HUES6 (cell line): ENCODE data around the gene CPE.
A peak's percentile ranks its signal among the peaks of the same experiment; 100 is the strongest.
"Not testable (repeated sequence)": the region's sequence is repeated elsewhere in the genome, so short reads cannot be mapped to it uniquely, and the experiment has no call there.

Source experiments
- H3K27ac ChIP-seq: 2 replicates; pipeline ENCODE4 v1.7.0; 2013; ENCODE audit warnings: low read depth, mild to moderate bottlenecking, low read length, inconsistent platforms
- H3K27me3 ChIP-seq: 2 replicates; pipeline ENCODE4 v1.6.1; 2013; ENCODE audit warnings: low read length; ENCODE audit not compliant: control insufficient read depth, insufficient read depth
- H3K36me3 ChIP-seq: 2 replicates; pipeline ENCODE4 v1.6.1; 2013; ENCODE audit warnings: low read length; ENCODE audit not compliant: control insufficient read depth, insufficient read depth
- H3K4me1 ChIP-seq: 2 replicates; pipeline ENCODE4 v1.6.1; 2013; ENCODE audit warnings: low read length; ENCODE audit not compliant: control insufficient read depth, insufficient read depth
- H3K4me3 ChIP-seq: 2 replicates; pipeline ENCODE4 v1.5.1; 2013; ENCODE audit warnings: low read depth, low read length
- H3K9ac ChIP-seq: one replicate; pipeline ENCODE4 v1.6.1; 2013; ENCODE audit warnings: mild to moderate bottlenecking, low read length
- H3K9me3 ChIP-seq: 2 replicates; pipeline ENCODE4 v1.6.1; 2013; ENCODE audit warnings: low read depth, low read length; ENCODE audit not compliant: control insufficient read depth, insufficient read depth

CPE gene

GRCh38 chr4:165489786-165490185 lies 111.0 kb downstream of the CPE start:
- Histone ChIP-seq H3K27me3 (peaks cover 10% of the 10 kb centered on the region; the same call in 1 of the 2 replicates), H3K9ac (no peak overlapping the region), H3K9me3 (no peaks in the 10 kb centered on the region), H3K27ac (no peak overlapping the region), H3K4me3 (no peak overlapping the region), H3K4me1 (peaks cover 5% of the 10 kb centered on the region; the same call in 1 of the 2 replicates), H3K36me3 (no peaks in the 10 kb centered on the region)

DNA sequence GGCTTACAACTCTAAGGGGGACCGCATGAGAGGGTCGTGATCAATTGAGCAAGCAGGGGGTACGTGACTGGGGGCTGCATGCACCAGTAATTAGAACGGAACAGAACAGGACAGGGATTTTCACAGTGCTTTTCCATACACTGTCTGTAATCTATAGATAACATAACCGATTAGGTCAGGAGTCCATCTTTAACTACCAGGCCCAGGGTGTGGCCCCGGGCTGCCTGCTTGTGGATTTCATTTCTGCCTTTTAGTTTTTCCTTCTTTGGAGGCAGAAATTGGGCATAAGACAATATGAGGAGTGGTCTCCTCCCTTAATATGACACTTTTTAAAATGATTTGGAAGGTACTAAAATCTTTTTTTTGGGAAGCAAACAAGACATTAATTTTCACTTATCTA lies 113.8 kb downstream of the CPE start:
- H3K36me3 ChIP-seq, H3K4me1 ChIP-seq, H3K27ac ChIP-seq, H3K9ac ChIP-seq, H3K4me3 ChIP-seq, H3K27me3 ChIP-seq, H3K9me3 ChIP-seq: not testable (repeated sequence)

DNA sequence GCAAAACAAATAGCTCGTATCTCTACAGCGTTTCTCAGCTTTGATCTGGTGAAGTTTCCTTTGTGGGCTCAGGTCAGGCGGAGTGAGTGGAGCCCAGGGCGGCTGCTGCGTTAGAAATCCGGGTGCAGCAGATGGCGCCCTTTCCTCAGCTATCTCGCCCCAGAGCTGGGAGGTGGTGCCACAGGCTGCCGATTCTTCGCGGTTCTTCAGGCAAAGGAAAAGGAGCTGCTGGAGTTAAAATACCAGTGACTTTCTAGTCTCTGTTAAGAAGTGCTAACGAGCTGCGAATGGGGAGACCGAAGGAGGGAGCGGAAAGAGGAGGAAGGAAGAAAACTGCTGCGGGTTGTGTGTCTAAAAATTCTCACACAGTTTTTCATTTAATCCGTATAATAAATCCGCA lies 114.6 kb downstream of the CPE start:
- no peaks in the 10 kb centered on the region for H3K36me3 ChIP-seq
- H3K4me3 ChIP-seq = peak overlapping the region; percentile 40; the same call in 1 of the 2 replicates
- H3K4me1 ChIP-seq = peaks cover 5% of the 10 kb centered on the region; the same call in 1 of the 2 replicates
- no peaks in the 10 kb centered on the region for H3K9me3 ChIP-seq
- H3K27ac ChIP-seq = no peak overlapping the region
- H3K27me3 ChIP-seq = peaks cover 10% of the 10 kb centered on the region; the same call in 1 of the 2 replicates
- no peak overlapping the region for H3K9ac ChIP-seq

GRCh38 chr4:165502916-165503907 lies 124.4 kb downstream of the CPE start:
- Histone ChIP-seq H3K36me3 (no peaks in the 10 kb centered on the region), H3K27me3 (no peaks in the 10 kb centered on the region; the same call in 1 of the 2 replicates), H3K27ac (no peak overlapping the region), H3K4me3 (no peak overlapping the region), H3K4me1 (no peaks in the 10 kb centered on the region), H3K9ac (no peak overlapping the region), H3K9me3 (no peaks in the 10 kb centered on the region)

DNA sequence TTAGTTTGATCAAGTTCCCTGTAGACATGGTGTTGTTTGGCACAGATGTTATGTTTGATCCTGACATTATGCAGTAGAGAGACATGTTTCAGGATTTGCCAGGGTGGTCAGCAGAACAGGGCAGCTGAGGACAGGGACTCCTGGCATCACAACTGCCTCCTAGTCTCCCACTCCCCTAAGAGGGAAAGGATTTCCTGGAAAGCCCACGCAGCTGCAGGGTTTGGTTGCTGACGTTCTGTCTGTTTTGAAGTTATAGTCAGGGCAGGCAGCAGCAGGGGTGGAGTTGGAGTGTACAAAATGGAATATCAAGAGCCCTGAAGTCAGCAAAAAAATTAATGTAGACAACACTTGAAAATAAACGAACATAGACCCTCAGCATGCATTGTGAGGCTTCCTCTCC lies 125.4 kb downstream of the CPE start:
- Histone ChIP-seq H3K27me3 (no peaks in the 10 kb centered on the region; the same call in 1 of the 2 replicates), H3K36me3 (no peaks in the 10 kb centered on the region), H3K9me3 (no peaks in the 10 kb centered on the region), H3K4me3 (no peak overlapping the region), H3K27ac (no peak overlapping the region), H3K9ac (no peak overlapping the region), H3K4me1 (no peaks in the 10 kb centered on the region)

DNA sequence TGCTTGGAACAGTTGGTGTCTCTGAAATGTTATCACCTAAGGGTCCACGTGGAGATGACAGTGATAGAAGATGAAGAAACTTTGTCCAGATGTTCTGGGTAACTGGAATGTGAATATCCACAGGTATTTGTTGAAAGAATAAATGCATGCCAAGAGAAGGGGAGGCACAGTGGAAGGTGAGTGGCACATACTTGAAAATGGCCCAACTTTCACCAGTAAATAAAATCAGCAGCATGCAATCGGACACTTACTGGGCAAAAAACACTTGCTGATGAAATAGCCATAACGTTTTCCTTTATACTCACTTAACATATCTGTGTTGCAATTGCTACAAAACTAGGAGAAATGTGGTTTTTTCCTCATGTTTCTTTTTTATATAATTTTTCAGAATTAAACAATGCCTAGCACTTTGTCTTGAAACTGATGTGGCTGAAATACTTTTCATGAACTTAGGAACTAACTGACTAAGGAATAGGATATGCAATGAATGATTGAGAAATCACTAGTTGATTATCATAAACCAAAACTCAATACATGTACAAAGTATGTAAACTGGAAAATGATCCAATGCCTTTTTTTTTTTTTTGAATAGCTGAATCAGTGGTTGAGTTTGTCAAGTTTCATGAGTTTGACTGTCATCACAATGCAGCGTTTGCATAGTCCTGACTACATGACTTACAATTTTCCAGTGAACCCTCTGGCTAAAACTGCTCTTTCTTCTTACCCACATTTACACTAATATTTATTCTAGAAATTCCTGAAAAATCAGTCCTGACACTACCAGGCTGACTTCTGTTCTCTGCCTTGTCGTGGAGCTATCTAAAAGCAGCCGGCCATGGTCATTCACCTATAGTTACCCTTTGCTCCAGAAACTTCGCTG lies 127.4 kb downstream of the CPE start:
- no peaks in the 10 kb centered on the region; the same call in 1 of the 2 replicates for H3K27me3 ChIP-seq
- H3K4me3 ChIP-seq = no peak overlapping the region
- no peaks in the 10 kb centered on the region for H3K4me1 ChIP-seq
- no peaks in the 10 kb centered on the region for H3K36me3 ChIP-seq
- no peak overlapping the region for H3K9ac ChIP-seq
- no peak overlapping the region for H3K27ac ChIP-seq
- no peaks in the 10 kb centered on the region for H3K9me3 ChIP-seq

DNA sequence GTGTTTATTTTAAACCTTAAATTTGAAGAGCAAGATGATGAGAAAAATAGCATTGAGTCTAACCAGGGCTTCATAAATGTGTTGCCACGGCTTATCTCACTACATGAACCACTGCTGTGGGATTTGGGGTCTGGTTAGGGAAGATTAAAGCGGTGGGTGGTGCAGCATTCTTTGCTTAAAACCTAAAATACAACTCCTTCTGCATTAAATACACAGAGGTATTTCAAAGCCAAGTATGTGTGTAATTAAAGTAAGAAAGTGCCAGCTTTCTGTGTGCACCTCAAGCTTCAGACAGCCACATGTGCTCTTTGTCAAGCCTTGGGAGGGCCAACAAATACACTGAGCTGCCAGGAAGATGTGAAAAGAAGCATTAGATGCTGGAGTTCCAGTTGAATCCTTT lies 128.0 kb downstream of the CPE start:
- H3K9me3 ChIP-seq = no peaks in the 10 kb centered on the region
- H3K4me3 ChIP-seq = no peak overlapping the region
- H3K9ac ChIP-seq = no peak overlapping the region
- no peaks in the 10 kb centered on the region; the same call in 1 of the 2 replicates for H3K27me3 ChIP-seq
- no peaks in the 10 kb centered on the region for H3K4me1 ChIP-seq
- no peak overlapping the region for H3K27ac ChIP-seq
- H3K36me3 ChIP-seq = no peaks in the 10 kb centered on the region

- H3K36me3 ChIP-seq = no peaks in the 10 kb centered on the region
- H3K27me3 ChIP-seq = no peaks in the 10 kb centered on the region; the same call in 1 of the 2 replicates
- no peaks in the 10 kb centered on the region for H3K9me3 ChIP-seq
- no peak overlapping the region for H3K27ac ChIP-seq
- H3K9ac ChIP-seq = no peak overlapping the region
- H3K4me3 ChIP-seq = no peak overlapping the region
- H3K4me1 ChIP-seq = no peaks in the 10 kb centered on the region
Measured at GRCh38 chr4:165507381-165507780, 128.6 kb downstream of the CPE start.

- no peak overlapping the region for H3K4me3 ChIP-seq
- no peaks in the 10 kb centered on the region for H3K36me3 ChIP-seq
- no peak overlapping the region for H3K9ac ChIP-seq
- H3K9me3 ChIP-seq = no peaks in the 10 kb centered on the region
- H3K27ac ChIP-seq = no peak overlapping the region
- H3K27me3 ChIP-seq = no peaks in the 10 kb centered on the region; the same call in 1 of the 2 replicates
- H3K4me1 ChIP-seq = no peaks in the 10 kb centered on the region
Measured at GRCh38 chr4:165508372-165509120, 129.7 kb downstream of the CPE start.

GRCh38 chr4:165512424-165512823 lies 133.6 kb downstream of the CPE start:
- no peaks in the 10 kb centered on the region for H3K27me3 ChIP-seq
- no peaks in the 10 kb centered on the region for H3K9me3 ChIP-seq
- H3K4me3 ChIP-seq = no peak overlapping the region
- H3K9ac ChIP-seq = no peak overlapping the region
- no peaks in the 10 kb centered on the region for H3K36me3 ChIP-seq
- H3K27ac ChIP-seq = no peak overlapping the region
- no peaks in the 10 kb centered on the region for H3K4me1 ChIP-seq
